Measurements from ENCODE around the gene MAP3K20.
"Not testable (repeated sequence)": the region's sequence is repeated elsewhere in the genome, so short reads cannot be mapped to it uniquely, and the experiment has no call there.

The MAP3K20 gene

DNA sequence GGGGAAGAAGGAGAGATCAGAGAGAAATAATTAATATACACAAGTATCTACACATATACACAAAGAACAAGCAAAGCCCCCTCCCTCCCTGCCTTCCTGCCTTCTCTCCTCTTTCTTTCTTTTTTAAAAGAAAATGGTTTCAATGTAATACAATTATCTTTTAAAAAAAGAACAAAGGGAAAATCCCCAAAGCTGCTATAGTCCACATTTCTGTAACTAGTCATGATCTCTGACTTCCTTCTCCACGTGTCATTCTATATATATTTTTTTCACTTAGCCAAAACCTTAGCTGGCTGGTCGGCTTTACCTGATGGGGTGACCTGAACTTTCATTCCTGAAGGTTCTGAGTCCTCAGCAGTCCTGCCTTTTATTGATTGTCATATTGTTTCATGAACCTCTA lies 44.3 kb downstream of the MAP3K20 start:
- peaks cover 7 to 51% (median 23%) of the 10 kb centered on the region in 11 experiments; a peak in 19 of 22 replicates for H3K36me3 ChIP-seq
- TF ChIP-seq Cebpa-rat (IDR thresholded peaks at IDR 0.05): no peak
- H3K4me1 ChIP-seq: peaks cover 18 to 49% (median 29%) of the 10 kb centered on the region in 10 experiments
- peaks cover 0 to 78% (median 0%) of the 10 kb centered on the region in 11 experiments; a peak in 5 of 22 replicates for H3K27me3 ChIP-seq
- peaks cover 0 to 96% (median 30%) of the 10 kb centered on the region in 11 experiments; a peak in 18 of 22 replicates for H4K20me1 ChIP-seq
- peak overlapping the region in 3 of 11 experiments; percentile 19 to 62 (median 40); a peak in 6 of 22 replicates for H3K4me2 ChIP-seq
- no peak overlapping the region for H3K27ac ChIP-seq
- H3K4me3 ChIP-seq: no peak overlapping the region
- no peak overlapping the region for H3K9ac ChIP-seq
- peaks cover 0 to 13% (median 5%) of the 10 kb centered on the region in 11 experiments; a peak in 10 of 22 replicates for H3K9me3 ChIP-seq (replicated peaks in 1 of 11)

DNA sequence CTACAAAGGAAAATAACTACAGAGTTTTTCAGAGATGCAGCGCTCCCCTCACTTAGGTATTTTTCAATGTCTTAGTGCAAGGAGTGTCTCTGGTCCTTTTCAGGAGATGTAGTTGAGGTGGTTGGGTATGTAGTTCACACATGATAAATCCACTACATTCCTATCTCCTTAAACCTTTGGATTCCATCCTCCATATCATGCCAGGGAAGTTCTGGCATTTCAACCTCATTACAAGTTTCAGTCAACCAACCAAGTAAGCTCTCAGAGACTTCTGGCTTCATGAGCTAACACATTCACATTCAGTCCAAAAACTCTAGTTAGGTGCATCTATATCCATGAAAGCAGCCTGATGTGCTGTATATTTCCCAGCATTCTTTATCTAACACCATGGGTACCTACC lies 47.3 kb downstream of the MAP3K20 start:
- Histone ChIP-seq H3K36me3 (peaks cover 7 to 47% (median 22%) of the 10 kb centered on the region in 11 experiments; a peak in 18 of 22 replicates), H3K9me3 (replicated peaks in 1 of 11) (peaks cover 0 to 5% (median 0%) of the 10 kb centered on the region in 11 experiments; a peak in 5 of 22 replicates), H3K4me1 (peaks cover 30 to 70% (median 41%) of the 10 kb centered on the region in 10 experiments), H3K4me2 (peak overlapping the region in 9 of 11 experiments; percentile 3 to 78 (median 50); a peak in 13 of 22 replicates), H3K9ac (no peak overlapping the region; a peak in 1 of 22 replicates), H3K27ac (peak overlapping the region in 4 of 11 experiments; percentile 23 to 67 (median 50); a peak in 7 of 22 replicates), H3K4me3 (no peak overlapping the region), H4K20me1 (peaks cover 5 to 96% (median 26%) of the 10 kb centered on the region in 11 experiments; a peak in 16 of 22 replicates), H3K27me3 (peaks cover 0 to 77% (median 0%) of the 10 kb centered on the region in 11 experiments; a peak in 5 of 22 replicates)
- no peak for TF ChIP-seq Cebpa-rat (IDR thresholded peaks at IDR 0.05)

DNA sequence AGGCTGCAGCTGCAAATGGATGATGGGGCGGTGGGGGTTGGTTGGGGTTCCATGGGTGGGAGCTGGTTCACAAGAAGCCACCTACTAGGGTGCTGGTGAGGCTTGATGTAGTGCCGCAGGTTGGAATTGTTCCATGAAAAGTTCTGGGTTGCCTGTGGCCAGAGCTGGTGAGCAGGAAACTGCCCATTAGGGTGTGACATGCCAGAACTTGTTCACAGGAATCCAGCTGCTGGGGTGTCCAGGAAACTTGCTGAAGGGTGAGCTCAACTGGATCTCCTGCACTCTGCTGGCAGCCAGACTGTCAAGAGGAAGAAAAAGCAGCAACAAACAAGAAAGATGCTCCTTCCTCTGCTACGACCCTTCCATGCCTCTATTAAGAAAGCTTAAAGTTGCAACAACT lies 48.8 kb downstream of the MAP3K20 start:
- H3K4me2 ChIP-seq: peak overlapping the region; percentile 3 to 78 (median 55)
- TF ChIP-seq Cebpa-rat (IDR thresholded peaks at IDR 0.05): no peak
- peaks cover 3 to 98% (median 15%) of the 10 kb centered on the region in 11 experiments; a peak in 15 of 22 replicates for H4K20me1 ChIP-seq
- peaks cover 0 to 5% (median 0%) of the 10 kb centered on the region in 11 experiments; a peak in 5 of 22 replicates for H3K9me3 ChIP-seq (replicated peaks in 1 of 11)
- no peak overlapping the region for H3K9ac ChIP-seq
- H3K36me3 ChIP-seq: peaks cover 7 to 52% (median 25%) of the 10 kb centered on the region in 11 experiments; a peak in 19 of 22 replicates
- H3K4me3 ChIP-seq: no peak overlapping the region
- peak overlapping the region in 5 of 11 experiments; percentile 23 to 67 (median 47); a peak in 5 of 22 replicates for H3K27ac ChIP-seq
- H3K27me3 ChIP-seq: peaks cover 0 to 80% (median 0%) of the 10 kb centered on the region in 11 experiments; a peak in 5 of 22 replicates
- peaks cover 30 to 69% (median 39%) of the 10 kb centered on the region in 10 experiments for H3K4me1 ChIP-seq

DNA sequence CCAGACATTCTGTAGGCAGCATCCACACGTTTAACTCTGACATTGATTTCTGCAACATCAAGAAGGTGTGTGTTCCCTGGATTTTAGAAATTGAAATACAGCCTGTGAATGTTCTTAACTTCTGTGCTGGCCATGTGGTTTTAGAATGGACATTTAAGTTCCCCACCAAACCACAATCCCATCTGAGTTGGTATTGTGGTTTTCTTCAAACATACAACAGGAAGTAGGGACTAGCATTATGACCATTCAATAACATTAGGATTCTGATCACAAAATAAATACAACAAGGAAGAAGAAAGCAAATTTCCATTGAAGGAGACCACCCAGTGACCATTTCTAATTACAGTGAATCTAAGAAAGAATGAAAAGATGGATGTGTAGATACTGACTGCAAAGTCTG lies 51.2 kb downstream of the MAP3K20 start:
- peaks cover 0 to 88% (median 0%) of the 10 kb centered on the region in 11 experiments; a peak in 6 of 22 replicates for H3K27me3 ChIP-seq
- no peak overlapping the region for H3K9ac ChIP-seq
- H3K4me2 ChIP-seq: peak overlapping the region; percentile 20 to 62 (median 53); a peak in 20 of 22 replicates
- H3K9me3 ChIP-seq (replicated peaks in 1 of 11): peaks cover 0 to 2% (median 0%) of the 10 kb centered on the region in 11 experiments; a peak in 4 of 22 replicates
- peaks cover 38 to 68% (median 47%) of the 10 kb centered on the region in 10 experiments for H3K4me1 ChIP-seq
- H3K4me3 ChIP-seq: no peak overlapping the region
- no peak overlapping the region for H3K27ac ChIP-seq
- peaks cover 5 to 100% (median 21%) of the 10 kb centered on the region in 11 experiments; a peak in 18 of 22 replicates for H4K20me1 ChIP-seq
- TF ChIP-seq Cebpa-rat (IDR thresholded peaks at IDR 0.05): no peak
- peaks cover 0 to 34% (median 17%) of the 10 kb centered on the region in 11 experiments; a peak in 14 of 22 replicates for H3K36me3 ChIP-seq

DNA sequence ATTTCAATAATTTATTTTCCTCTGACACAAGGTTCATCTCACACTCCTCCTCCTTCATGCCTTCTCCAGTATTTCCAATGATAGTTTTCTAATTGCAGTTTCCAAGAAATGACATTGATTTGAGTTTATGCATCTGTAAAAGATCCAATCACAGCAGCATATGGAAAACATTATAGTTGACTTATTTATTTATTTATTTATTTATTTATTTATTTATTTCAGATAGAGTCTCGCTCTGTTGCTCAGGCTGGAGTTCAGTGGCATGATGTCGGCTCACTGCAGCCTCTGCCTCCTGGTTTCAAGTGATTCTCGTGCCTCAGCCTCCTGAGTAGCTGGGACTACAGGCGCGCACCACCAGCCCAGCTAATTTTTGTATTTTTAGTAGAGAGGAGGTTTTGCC lies 52.5 kb downstream of the MAP3K20 start:
- H3K4me3 ChIP-seq; H3K4me2 ChIP-seq; H3K9me3 ChIP-seq (replicated peaks in 1 of 11); H3K27ac ChIP-seq; H3K9ac ChIP-seq: not testable (repeated sequence)
- peaks cover 36 to 65% (median 43%) of the 10 kb centered on the region in 10 experiments for H3K4me1 ChIP-seq
- peaks cover 0 to 22% (median 8%) of the 10 kb centered on the region in 11 experiments; a peak in 10 of 22 replicates for H3K36me3 ChIP-seq
- peaks cover 5 to 100% (median 21%) of the 10 kb centered on the region in 11 experiments; a peak in 17 of 22 replicates for H4K20me1 ChIP-seq
- peaks cover 0 to 88% (median 0%) of the 10 kb centered on the region in 11 experiments; a peak in 6 of 22 replicates for H3K27me3 ChIP-seq

DNA sequence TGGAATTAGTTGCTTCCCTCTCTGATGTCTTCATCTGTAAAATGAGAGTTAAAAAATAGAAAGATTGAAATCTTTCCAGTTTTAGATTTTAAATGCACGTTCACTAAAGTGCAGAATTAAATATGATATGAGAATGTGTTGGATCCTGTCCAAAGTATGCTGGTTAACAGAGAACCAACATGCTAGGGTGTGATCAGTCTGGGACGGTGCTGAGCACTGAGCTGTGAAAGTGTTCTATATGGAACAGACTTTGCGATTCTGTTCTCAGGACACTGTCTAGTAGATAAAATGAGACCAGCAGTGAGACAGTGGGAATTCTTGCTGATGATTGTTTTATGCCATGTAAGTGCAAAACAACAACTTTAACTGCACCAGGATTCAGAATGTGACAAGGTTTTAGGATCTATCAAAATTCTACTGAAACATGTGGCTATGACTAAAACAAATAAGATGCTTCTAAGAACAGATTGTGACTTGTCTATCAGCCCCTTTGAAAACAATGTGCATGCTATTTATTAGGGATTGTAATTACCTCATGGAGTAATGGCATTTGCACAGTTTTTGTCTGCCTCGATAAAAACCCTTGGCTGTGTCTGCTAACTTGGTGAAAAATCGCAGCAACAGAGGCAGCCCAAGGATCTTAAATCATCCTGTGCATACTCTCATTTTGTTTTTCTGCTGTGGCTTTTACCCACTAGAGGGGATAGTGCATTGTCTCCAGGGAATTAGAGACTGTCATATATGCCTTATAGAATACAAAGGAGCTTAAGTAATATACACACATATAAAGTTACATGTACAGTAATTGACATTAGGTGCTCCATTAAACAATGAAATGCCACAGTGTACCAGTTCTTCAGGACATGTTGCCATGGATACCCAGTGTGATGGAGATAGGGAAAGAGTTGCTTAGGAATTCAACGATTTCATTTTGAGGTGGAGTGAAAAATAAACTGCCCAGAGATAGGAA lies 55.1 kb downstream of the MAP3K20 start:
- H3K27ac ChIP-seq: no peak overlapping the region
- H3K9me3 ChIP-seq (replicated peaks in 1 of 11): peaks cover 0 to 7% (median 0%) of the 10 kb centered on the region in 11 experiments; a peak in 2 of 22 replicates
- H3K4me2 ChIP-seq: peak overlapping the region in 6 of 11 experiments; percentile 2 to 18 (median 8); a peak in 8 of 22 replicates
- H3K4me1 ChIP-seq: peaks cover 27 to 63% (median 36%) of the 10 kb centered on the region in 10 experiments
- H3K4me3 ChIP-seq: no peak overlapping the region
- peaks cover 0 to 22% (median 7%) of the 10 kb centered on the region in 11 experiments; a peak in 9 of 22 replicates for H3K36me3 ChIP-seq
- peaks cover 0 to 68% (median 0%) of the 10 kb centered on the region in 11 experiments; a peak in 6 of 22 replicates for H3K27me3 ChIP-seq
- TF ChIP-seq Cebpa-rat (IDR thresholded peaks at IDR 0.05): no peak
- no peak overlapping the region for H3K9ac ChIP-seq
- peaks cover 5 to 81% (median 16%) of the 10 kb centered on the region in 11 experiments; a peak in 14 of 22 replicates for H4K20me1 ChIP-seq

DNA sequence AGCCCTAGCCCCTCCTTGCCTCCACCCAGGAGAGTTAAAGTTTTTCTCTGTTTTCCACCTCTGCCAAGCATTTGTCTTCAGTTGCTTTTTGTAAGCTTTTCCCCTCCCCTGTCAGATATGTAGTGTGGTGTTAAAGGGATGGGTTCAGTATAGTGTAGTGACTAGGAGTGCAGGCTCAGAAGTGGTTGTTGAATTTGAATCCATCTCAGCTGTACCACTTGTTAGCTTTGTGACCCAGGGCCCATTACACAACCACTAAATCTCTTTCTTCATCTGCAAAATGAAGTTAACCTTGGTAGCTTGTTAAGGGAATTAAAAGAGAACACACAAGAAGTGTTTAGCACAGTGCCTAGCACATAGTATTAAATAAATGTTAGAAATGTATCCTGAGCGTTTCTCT lies 56.9 kb downstream of the MAP3K20 start:
- Histone ChIP-seq H3K36me3 (peaks cover 0 to 19% (median 7%) of the 10 kb centered on the region in 11 experiments; a peak in 9 of 22 replicates), H3K27me3 (peaks cover 0 to 75% (median 0%) of the 10 kb centered on the region in 11 experiments; a peak in 6 of 22 replicates), H3K9me3 (replicated peaks in 1 of 11) (peaks cover 0 to 7% (median 0%) of the 10 kb centered on the region in 11 experiments; a peak in 2 of 22 replicates), H3K9ac (no peak overlapping the region), H4K20me1 (peaks cover 0 to 77% (median 12%) of the 10 kb centered on the region in 11 experiments; a peak in 14 of 22 replicates), H3K27ac (no peak overlapping the region), H3K4me2 (peak overlapping the region in 1 of 11 experiments; percentile 27; a peak in 2 of 22 replicates), H3K4me1 (peaks cover 32 to 69% (median 41%) of the 10 kb centered on the region in 10 experiments), H3K4me3 (no peak overlapping the region)
- TF ChIP-seq Cebpa-rat (IDR thresholded peaks at IDR 0.05): no peak

DNA sequence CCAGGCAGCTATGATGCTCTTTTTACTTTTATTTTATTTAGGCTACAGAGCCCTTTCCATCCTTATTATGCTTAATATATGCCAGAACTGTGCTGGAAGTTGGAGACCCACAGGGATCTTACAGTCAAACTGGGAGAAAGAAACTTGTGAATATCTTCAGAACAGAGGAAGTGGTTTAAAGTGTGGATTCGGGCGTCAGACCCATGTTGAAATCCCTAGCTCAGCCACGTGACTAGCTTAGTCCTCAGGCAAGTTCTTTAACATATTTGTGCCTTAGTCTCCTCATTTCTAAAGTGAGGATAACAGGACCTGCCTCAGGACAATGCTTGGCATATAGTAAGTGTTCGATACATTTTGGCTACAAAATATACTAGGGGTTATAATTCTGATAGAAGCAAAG lies 59.1 kb downstream of the MAP3K20 start:
- TF ChIP-seq Cebpa-rat (IDR thresholded peaks at IDR 0.05): peak in 2 of 11 experiments; percentile 27 to 41; a peak in 2 of 22 replicates
- H3K4me3 ChIP-seq: 0 out of 20 replicates have a peak overlapping the region, but pooled peaks of 1 of the 10 experiments have one; percentile 32
- peaks cover 32 to 78% (median 51%) of the 10 kb centered on the region in 10 experiments for H3K4me1 ChIP-seq
- peaks cover 0 to 61% (median 0%) of the 10 kb centered on the region in 11 experiments; a peak in 6 of 22 replicates for H3K27me3 ChIP-seq
- peak overlapping the region in 10 of 11 experiments; percentile 29 to 84 (median 51); a peak in 18 of 22 replicates for H3K4me2 ChIP-seq
- peaks cover 0 to 7% (median 0%) of the 10 kb centered on the region in 11 experiments; a peak in 6 of 22 replicates for H3K9me3 ChIP-seq (replicated peaks in 1 of 11)
- peak overlapping the region in 7 of 11 experiments; percentile 54 to 73 (median 63); a peak in 13 of 22 replicates for H3K27ac ChIP-seq
- peaks cover 0 to 65% (median 12%) of the 10 kb centered on the region in 11 experiments; a peak in 14 of 22 replicates for H4K20me1 ChIP-seq
- peak overlapping the region in 1 of 11 experiments; percentile 2; a peak in 2 of 22 replicates for H3K9ac ChIP-seq
- H3K36me3 ChIP-seq: peaks cover 0 to 17% (median 8%) of the 10 kb centered on the region in 11 experiments; a peak in 9 of 22 replicates
